ENCODE data around the gene ZNF70. TPM values are rescaled to one million over a fixed set of nuclear protein-coding genes. Genes with fewer than 3 reads are reported as not detected.

ZNF70 gene
- total and polyA plus RNA-seq, 2 of the 13 experiments (the other 11 are each of a cell fraction or from before 2014, with no cell fraction given) = 0.62 to 3.6 TPM

- TF ChIP-seq, protein P1, sequence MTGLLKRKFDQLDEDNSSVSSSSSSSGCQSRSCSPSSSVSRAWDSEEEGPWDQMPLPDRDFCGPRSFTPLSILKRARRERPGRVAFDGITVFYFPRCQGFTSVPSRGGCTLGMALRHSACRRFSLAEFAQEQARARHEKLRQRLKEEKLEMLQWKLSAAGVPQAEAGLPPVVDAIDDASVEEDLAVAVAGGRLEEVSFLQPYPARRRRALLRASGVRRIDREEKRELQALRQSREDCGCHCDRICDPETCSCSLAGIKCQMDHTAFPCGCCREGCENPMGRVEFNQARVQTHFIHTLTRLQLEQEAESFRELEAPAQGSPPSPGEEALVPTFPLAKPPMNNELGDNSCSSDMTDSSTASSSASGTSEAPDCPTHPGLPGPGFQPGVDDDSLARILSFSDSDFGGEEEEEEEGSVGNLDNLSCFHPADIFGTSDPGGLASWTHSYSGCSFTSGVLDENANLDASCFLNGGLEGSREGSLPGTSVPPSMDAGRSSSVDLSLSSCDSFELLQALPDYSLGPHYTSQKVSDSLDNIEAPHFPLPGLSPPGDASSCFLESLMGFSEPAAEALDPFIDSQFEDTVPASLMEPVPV (CRISPR knock-in tag; IDR thresholded peaks at IDR 0.05) = no peak; the same call in 1 of the 2 replicates
- TF ChIP-seq ZSCAN30 (CRISPR knock-in tag; IDR thresholded peaks at IDR 0.05) (no peak), TAF1 (CRISPR knock-in tag; IDR thresholded peaks at IDR 0.05) (no peak), ZNF468 (CRISPR knock-in tag; IDR thresholded peaks at IDR 0.05) (no peak), ZMYM2 (CRISPR knock-in tag; IDR thresholded peaks at IDR 0.05) (no peak), ATF7 (IDR thresholded peaks at IDR 0.05) (no peak), ATF7 (CRISPR knock-in tag; IDR thresholded peaks at IDR 0.05) (0 out of 2 replicates have a peak, but pooled peaks have one; percentile 28), NONO (IDR thresholded peaks at IDR 0.05) (no peak), NONO (CRISPR knock-in tag; conservative IDR thresholded peaks at IDR 0.05) (peak; percentile 94), NFRKB (IDR thresholded peaks at IDR 0.05) (no peak), MIER2 (CRISPR knock-in tag; IDR thresholded peaks at IDR 0.05) (no peak; the same call in 1 of the 2 replicates), HOXA9 (CRISPR knock-in tag; IDR thresholded peaks at IDR 0.05; ENCODE audit: borderline replicate concordance) (no peak), SMAD9 (CRISPR knock-in tag; IDR thresholded peaks at IDR 0.05) (no peak), ZNF546 (CRISPR knock-in tag; conservative IDR thresholded peaks at IDR 0.05) (no peak), PCBP2 (optimal IDR thresholded peaks at IDR 0.05; ENCODE audit: low read depth, low read length, poor library complexity, severe bottlenecking) (no peak), FOXA1 (IDR thresholded peaks at IDR 0.05) (peak; percentile 52; the same call in 1 of the 2 replicates), FOXA1 (CRISPR knock-in tag; IDR thresholded peaks at IDR 0.05) (peak; percentile 89), ISL2 (CRISPR knock-in tag; IDR thresholded peaks at IDR 0.05) (peak; percentile 85), FOXP4 (CRISPR knock-in tag; IDR thresholded peaks at IDR 0.05) (peak; percentile 89), ZBTB39 (CRISPR knock-in tag; IDR thresholded peaks at IDR 0.05) (no peak), ZFAT (CRISPR knock-in tag; conservative IDR thresholded peaks at IDR 0.05) (no peak)
- TF ChIP-seq, protein P2, sequence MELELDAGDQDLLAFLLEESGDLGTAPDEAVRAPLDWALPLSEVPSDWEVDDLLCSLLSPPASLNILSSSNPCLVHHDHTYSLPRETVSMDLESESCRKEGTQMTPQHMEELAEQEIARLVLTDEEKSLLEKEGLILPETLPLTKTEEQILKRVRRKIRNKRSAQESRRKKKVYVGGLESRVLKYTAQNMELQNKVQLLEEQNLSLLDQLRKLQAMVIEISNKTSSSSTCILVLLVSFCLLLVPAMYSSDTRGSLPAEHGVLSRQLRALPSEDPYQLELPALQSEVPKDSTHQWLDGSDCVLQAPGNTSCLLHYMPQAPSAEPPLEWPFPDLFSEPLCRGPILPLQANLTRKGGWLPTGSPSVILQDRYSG (CRISPR knock-in tag; IDR thresholded peaks at IDR 0.05) = no peak
- TF ChIP-seq, protein P3, sequence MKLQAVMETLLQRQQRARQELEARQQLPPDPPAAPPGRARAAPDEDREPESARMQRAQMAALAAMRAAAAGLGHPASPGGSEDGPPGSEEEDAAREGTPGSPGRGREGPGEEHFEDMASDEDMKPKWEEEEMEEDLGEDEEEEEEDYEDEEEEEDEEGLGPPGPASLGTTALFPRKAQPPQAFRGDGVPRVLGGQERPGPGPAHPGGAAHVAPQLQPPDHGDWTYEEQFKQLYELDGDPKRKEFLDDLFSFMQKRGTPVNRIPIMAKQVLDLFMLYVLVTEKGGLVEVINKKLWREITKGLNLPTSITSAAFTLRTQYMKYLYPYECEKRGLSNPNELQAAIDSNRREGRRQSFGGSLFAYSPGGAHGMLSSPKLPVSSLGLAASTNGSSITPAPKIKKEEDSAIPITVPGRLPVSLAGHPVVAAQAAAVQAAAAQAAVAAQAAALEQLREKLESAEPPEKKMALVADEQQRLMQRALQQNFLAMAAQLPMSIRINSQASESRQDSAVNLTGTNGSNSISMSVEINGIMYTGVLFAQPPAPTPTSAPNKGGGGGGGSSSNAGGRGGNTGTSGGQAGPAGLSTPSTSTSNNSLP (IDR thresholded peaks at IDR 0.05; ENCODE audit: low read depth, low read length) = no peak
Observed at GRCh38 chr22:23774114-23774921, 23.4 kb upstream of the ZNF70 start (continued).
